Left ventricle myocardium inferior (tissue), 1 donor: ENCODE measurements around the gene THAP3. TPM values are rescaled to one million over a fixed set of nuclear protein-coding genes. Genes with fewer than 3 reads are reported as not detected.

Experiments used
- DNase-seq: peaks from one replicate; pipeline ENCODE4 v3.0.0-alpha.2; 2020
- H3K27ac ChIP-seq: fragments of 200-600 bp; replicated peaks from 2 replicates; pipeline ENCODE4 v1.8.0; 2021
- H3K27me3 ChIP-seq: fragments of 200-600 bp; 2 replicates; pipeline ENCODE4 v1.8.0; 2021; ENCODE audit warnings: low read depth
- H3K36me3 ChIP-seq: fragments of 200-600 bp; 2 replicates; pipeline ENCODE4 v1.8.0; 2021
- H3K4me1 ChIP-seq: fragments of 200-600 bp; 2 replicates; pipeline ENCODE4 v1.8.0; 2021
- H3K4me3 ChIP-seq: fragments of 200-600 bp; 2 replicates; pipeline ENCODE4 v1.8.0; 2021; ENCODE audit warnings: mild to moderate bottlenecking, moderate library complexity
- H3K9me3 ChIP-seq: fragments of 200-600 bp; replicated peaks from 2 replicates; pipeline ENCODE4 v1.8.0; 2021
- intact Hi-C: fragments of 100-400 bp; cut with micrococcal nuclease; formaldehyde crosslinking; loops from one replicate; pipeline ENCODE4 v1.11.0; 2022
- total RNA-seq: library from RNA; stranded (reverse); fragmentation: NEBNext Ultra II Directional; extraction: Animal tissue kit (Norgen Biotek cat#: 25700); gene quantifications from one replicate; pipeline ENCODE4 v1.2.1, GENCODE V29; 2021
- TF ChIP-seq, protein P1 (sequence below): fragments of 200-600 bp; IDR thresholded peaks from 2 replicates; pipeline ENCODE4 v1.8.0; 2021; ENCODE audit warnings: antibody characterized with exemption, mild to moderate bottlenecking, borderline replicate concordance
- donor health status: DM: no; HTN: yes; CAD: no; lungs with severe emphysema.

Gene THAP3
- total RNA-seq, 1 donor from 2014 or later = 14.9 TPM

DNA sequence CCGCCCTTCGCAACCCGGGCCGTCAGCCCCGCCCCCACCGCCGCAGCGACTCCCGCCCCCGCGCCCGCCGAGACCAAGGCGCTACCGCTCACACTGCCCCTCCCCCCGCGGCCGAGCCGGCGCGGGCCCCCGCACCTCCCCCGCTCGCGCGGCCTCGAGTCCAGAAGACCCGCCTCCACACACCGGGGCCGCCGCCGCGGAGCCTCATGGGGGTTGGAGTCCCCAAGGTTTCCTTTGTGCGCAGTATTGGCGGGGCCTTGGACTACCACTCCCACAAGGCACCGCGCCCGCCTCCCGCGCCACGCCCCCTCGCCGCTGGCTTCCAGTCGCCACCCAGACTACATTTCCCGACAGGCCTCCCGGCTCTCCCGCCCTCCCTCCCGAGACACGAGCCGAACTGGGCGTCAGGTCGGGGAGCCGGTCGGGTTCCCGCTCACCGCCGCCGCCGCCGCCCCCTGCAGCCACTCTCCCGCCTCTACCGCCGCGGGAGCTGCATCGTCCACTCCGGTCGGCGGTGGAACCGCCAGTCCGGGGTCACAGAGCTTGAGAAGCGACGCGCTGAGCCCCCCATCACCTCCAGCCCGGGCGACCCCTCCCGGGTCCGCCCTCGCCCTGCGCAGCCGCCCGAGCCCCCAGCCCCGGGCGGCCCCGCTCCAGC is 11.2 kb upstream of the THAP3 start, which contains the start of gene PHF13:
PHF13 (plus strand) TSS at position 371 of the 658 bp plus-strand sequence. CDS start 336 bp downstream, outside the sequence.
- intact Hi-C loops = no loop called here
- H3K4me1 ChIP-seq = peaks cover 69% of the 10 kb centered on the region
- peak within 1 kb of the TSS; percentile 99 for H3K27ac ChIP-seq
- H3K36me3 ChIP-seq = peaks cover 11% of the 10 kb centered on the region
- no peaks in the 10 kb centered on the region for H3K27me3 ChIP-seq
- no peaks in the 10 kb centered on the region for H3K9me3 ChIP-seq
- TF ChIP-seq, protein P1, sequence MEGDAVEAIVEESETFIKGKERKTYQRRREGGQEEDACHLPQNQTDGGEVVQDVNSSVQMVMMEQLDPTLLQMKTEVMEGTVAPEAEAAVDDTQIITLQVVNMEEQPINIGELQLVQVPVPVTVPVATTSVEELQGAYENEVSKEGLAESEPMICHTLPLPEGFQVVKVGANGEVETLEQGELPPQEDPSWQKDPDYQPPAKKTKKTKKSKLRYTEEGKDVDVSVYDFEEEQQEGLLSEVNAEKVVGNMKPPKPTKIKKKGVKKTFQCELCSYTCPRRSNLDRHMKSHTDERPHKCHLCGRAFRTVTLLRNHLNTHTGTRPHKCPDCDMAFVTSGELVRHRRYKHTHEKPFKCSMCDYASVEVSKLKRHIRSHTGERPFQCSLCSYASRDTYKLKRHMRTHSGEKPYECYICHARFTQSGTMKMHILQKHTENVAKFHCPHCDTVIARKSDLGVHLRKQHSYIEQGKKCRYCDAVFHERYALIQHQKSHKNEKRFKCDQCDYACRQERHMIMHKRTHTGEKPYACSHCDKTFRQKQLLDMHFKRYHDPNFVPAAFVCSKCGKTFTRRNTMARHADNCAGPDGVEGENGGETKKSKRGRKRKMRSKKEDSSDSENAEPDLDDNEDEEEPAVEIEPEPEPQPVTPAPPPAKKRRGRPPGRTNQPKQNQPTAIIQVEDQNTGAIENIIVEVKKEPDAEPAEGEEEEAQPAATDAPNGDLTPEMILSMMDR = no peak
- peak; percentile 100 for DNase-seq
- peak within 1 kb of the TSS; percentile 99 for H3K4me3 ChIP-seq

DNA sequence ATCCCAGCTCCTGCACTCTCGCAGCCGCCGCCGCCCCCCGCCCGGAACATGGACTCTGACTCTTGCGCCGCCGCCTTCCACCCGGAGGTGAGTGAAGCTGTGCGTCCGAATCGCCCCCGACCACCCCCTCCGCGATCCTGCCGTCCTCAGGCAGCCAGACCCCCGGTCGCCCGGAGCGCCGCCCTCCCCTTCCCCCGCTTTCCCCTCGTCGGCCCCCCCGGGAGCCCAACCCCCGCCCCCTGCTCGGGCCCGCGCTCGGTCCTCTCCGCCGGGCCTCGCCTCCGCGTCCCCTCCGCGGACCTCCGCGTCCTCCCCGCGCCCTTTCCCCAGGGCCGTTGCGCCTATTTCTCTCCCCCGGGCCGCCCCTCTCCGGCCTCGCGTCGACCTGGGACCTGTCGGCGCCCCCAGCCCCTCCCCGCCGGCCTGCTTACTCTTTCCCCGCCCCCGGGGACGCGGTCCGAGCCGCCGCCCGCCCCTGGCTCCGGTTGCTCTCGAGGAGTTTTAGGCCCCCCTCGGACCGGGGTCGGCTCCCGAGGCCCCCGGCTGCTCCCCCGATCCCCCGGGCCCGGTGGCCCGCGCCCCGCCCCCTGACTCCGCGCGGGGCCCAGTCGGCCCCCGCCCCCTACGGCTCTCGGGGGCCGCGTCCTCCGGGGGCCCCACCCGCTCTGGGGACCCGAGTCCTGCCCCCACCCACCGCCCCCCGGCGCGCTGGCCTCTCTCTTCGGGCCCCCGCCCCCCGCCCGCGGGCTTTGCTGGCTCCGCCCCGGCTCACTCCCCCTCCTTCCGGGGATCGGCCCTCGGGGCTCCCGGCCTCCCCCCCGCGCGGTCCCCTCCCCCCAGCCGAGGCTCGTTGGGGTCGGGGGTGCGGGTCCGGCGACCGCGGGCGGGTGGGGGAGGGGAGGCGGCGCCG is 10.4 kb upstream of the THAP3 start:
- Histone ChIP-seq H3K4me3 (peak overlapping the region; percentile 99), H3K36me3 (peaks cover 17% of the 10 kb centered on the region), H3K9me3 (no peaks in the 10 kb centered on the region), H3K4me1 (peaks cover 61% of the 10 kb centered on the region), H3K27me3 (no peaks in the 10 kb centered on the region), H3K27ac (peak overlapping the region; percentile 99)
- peak; percentile 63 for DNase-seq
- TF ChIP-seq, protein P1 = no peak
- intact Hi-C loops = no loop called here

DNA sequence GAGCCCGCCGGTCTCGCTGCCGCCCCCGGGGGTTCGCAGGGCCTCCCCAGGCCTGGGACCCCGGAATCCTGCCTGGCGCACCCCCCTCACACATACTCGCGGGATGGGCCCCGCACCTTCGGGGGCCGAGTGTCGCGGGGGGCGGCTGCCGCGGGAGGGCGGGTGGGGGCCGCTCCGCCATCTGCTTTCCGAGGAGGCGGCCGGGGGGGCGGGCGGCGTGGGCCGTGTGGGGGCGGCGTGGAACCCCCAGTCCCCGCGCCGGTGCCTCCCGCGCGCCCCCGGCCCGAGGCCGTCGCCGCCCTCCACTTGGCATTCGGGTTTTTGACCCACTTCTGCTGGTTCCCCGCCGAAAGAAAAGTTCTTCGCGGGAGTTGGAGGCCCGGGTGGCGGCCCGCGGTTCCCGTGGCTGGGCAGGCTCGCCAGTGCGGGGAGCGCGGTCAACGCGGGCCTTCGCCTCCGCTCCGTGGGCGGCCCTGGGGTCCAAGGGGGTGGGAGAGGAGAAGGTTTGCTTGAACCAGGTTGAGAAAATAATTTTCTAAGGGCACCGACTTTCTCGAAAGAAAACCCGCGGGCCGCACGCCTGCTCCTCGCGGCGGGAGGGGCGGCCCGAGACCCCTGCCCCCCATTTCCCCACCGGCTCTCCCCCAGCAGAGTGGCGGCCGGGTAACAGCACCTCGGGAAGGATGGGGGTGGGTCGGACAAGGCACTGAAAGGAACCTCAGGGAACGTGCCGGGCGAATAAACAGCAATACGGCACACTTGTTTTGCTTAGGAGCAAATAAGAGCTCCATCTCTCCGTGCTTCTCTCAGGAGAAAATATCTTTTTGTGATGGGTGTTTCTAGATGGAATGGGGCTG is 9.5 kb upstream of the THAP3 start:
- Histone ChIP-seq H3K27ac (peak overlapping the region; percentile 99), H3K9me3 (no peaks in the 10 kb centered on the region), H3K4me1 (peaks cover 54% of the 10 kb centered on the region), H3K4me3 (peak overlapping the region; percentile 99), H3K27me3 (no peaks in the 10 kb centered on the region), H3K36me3 (peaks cover 26% of the 10 kb centered on the region)
- intact Hi-C loops = no loop called here
- DNase-seq = no peak
- TF ChIP-seq, protein P1 = no peak

DNA sequence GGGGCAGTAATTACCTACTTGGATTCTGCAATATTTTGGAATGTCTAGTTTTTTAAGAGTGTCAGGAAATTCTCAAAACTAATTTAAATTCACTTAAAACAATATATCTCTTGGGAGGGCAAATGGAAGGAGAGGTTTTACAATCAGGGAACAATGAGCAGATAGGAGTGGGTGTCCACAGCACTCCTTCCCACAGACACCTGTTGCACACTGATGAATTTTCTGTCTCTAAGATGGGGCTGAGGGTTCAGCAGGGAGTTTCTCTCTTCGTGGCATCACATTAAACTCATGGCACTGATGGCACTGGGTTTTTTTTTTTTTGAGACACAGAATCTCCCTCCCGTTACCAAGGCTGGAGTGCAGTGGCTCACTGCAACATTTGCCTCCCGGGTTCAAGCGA is 5.6 kb upstream of the THAP3 start:
- Histone ChIP-seq H3K36me3 (peaks cover 58% of the 10 kb centered on the region), H3K4me1 (peaks cover 19% of the 10 kb centered on the region), H3K4me3 (no peak overlapping the region), H3K27ac (no peak overlapping the region), H3K9me3 (no peaks in the 10 kb centered on the region), H3K27me3 (no peaks in the 10 kb centered on the region)
- DNase-seq = no peak
- intact Hi-C loops = no loop called here
- TF ChIP-seq, protein P1 = no peak
